HL-60 (cell line): ENCODE data around the gene DCP1B.

ENCODE experiments used
- DNase-seq, 2 experiments: peaks; one replicate each; pipeline ENCODE4 v3.0.0-alpha.2; 2010 to 2020; ENCODE audit warnings: low read depth in 1 of 2, low spot score in 1 of 2
- H3K27ac ChIP-seq: fragments of 250-450 bp; sonication (Bioruptor Pico); replicated peaks from 2 replicates; pipeline ENCODE4 v1.5.1; 2020; ENCODE audit warnings: mild to moderate bottlenecking, moderate library complexity
- H3K27me3 ChIP-seq: fragments of 250-450 bp; sonication (Bioruptor Pico); 2 replicates; pipeline ENCODE4 v1.5.1; 2021; ENCODE audit warnings: mild to moderate bottlenecking, moderate library complexity; ENCODE audit not compliant: insufficient read depth, poor library complexity, severe bottlenecking
- H3K4me3 ChIP-seq: replicated peaks from 2 replicates; pipeline ENCODE4 v1.5.1; 2011; ENCODE audit warnings: mild to moderate bottlenecking, control low read depth, low read length; ENCODE audit not compliant: insufficient read depth
- CTCF ChIP-seq: IDR thresholded peaks from one replicate; pipeline ENCODE4 v1.5.1; 2011; ENCODE audit warnings: low read length, control low read depth, inconsistent platforms; ENCODE audit not compliant: insufficient read depth
- GABPA ChIP-seq: IDR thresholded peaks from 2 replicates; pipeline ENCODE4 v1.6.1; 2012; ENCODE audit warnings: low read depth
- POLR2AphosphoS5 ChIP-seq: IDR thresholded peaks from 2 replicates; pipeline ENCODE4 v1.6.1; 2012; ENCODE audit warnings: low read depth
- REST ChIP-seq: IDR thresholded peaks from 2 replicates; pipeline ENCODE4 v1.6.1; 2012; ENCODE audit warnings: low read depth; ENCODE audit not compliant: insufficient replicate concordance
- SPI1 ChIP-seq: IDR thresholded peaks from 2 replicates; pipeline ENCODE4 v1.6.1; 2012; ENCODE audit warnings: low read depth, mild to moderate bottlenecking, borderline replicate concordance

DCP1B gene

GRCh38 chr12:1914114-1914911 is 89.9 kb downstream of the DCP1B start:
- no peaks in the 10 kb centered on the region for H3K27me3 ChIP-seq
- no peak for DNase-seq
- no peak for TF ChIP-seq GABPA
- no peak for TF ChIP-seq POLR2AphosphoS5
- no peak for TF ChIP-seq REST
- no peak for TF ChIP-seq SPI1
- no peak overlapping the region; the same call in 1 of the 2 replicates for H3K27ac ChIP-seq
- no peak overlapping the region for H3K4me3 ChIP-seq

- H3K27ac ChIP-seq: no peak overlapping the region
- no peaks in the 10 kb centered on the region for H3K27me3 ChIP-seq
- H3K4me3 ChIP-seq: no peak overlapping the region
- TF ChIP-seq SPI1 (no peak), CTCF (no peak), GABPA (no peak), REST (no peak), POLR2AphosphoS5 (no peak)
- no peak for DNase-seq
These were observed 90.7 kb downstream of the DCP1B start for GRCh38 chr12:1913377-1914113.

GRCh38 chr12:1912580-1913376 is 91.5 kb downstream of the DCP1B start:
- no peak for TF ChIP-seq POLR2AphosphoS5
- no peak for TF ChIP-seq GABPA
- TF ChIP-seq CTCF: no peak
- TF ChIP-seq REST: no peak
- TF ChIP-seq SPI1: no peak
- no peak overlapping the region for H3K4me3 ChIP-seq
- no peaks in the 10 kb centered on the region for H3K27me3 ChIP-seq
- DNase-seq: no peak
- H3K27ac ChIP-seq: no peak overlapping the region
